Subcutaneous abdominal adipose tissue (tissue), 5 donors: ENCODE data around the gene ABLIM1.

Experiments used
- H3K27ac ChIP-seq: one replicate; pipeline ENCODE4 v1.7.0; 2013; ENCODE audit warnings: low read depth, mild to moderate bottlenecking, inconsistent platforms, low read length, moderate library complexity
- H3K27me3 ChIP-seq, 5 donors: one replicate each; pipeline ENCODE4 v1.7.0; 2013; ENCODE audit warnings: low read length in 5 of 5, inconsistent platforms in 1 of 5; ENCODE audit not compliant: control insufficient read depth in 5 of 5, insufficient read depth in 4 of 5
- H3K36me3 ChIP-seq, 5 donors: one replicate each; pipeline ENCODE4 v1.7.0; 2013; ENCODE audit warnings: low read length in 5 of 5; ENCODE audit not compliant: control insufficient read depth in 5 of 5, insufficient read depth in 5 of 5
- H3K4me1 ChIP-seq, 5 donors: one replicate each; pipeline ENCODE4 v1.7.0; 2013; ENCODE audit warnings: low read length in 5 of 5, mild to moderate bottlenecking in 3 of 5, moderate library complexity in 1 of 5; ENCODE audit not compliant: control insufficient read depth in 5 of 5, insufficient read depth in 5 of 5
- H3K4me3 ChIP-seq, 5 donors: one replicate each; pipeline ENCODE4 v1.7.0; 2013; ENCODE audit warnings: low read length in 5 of 5, low read depth in 1 of 5
- H3K9ac ChIP-seq, 5 donors: one replicate each; pipeline ENCODE4 v1.7.0; 2013; ENCODE audit warnings: low read length in 5 of 5, mild to moderate bottlenecking in 4 of 5, moderate library complexity in 3 of 5
- H3K9me3 ChIP-seq, 5 donors: one replicate each; pipeline ENCODE4 v1.7.0; 2013; ENCODE audit warnings: low read length in 5 of 5; ENCODE audit not compliant: control insufficient read depth in 5 of 5
- donor health status: healthy.
- donor health status: healthy.
- donor health status: healthy.
- donor health status: healthy.
- donor health status: healthy.

ABLIM1 gene

DNA sequence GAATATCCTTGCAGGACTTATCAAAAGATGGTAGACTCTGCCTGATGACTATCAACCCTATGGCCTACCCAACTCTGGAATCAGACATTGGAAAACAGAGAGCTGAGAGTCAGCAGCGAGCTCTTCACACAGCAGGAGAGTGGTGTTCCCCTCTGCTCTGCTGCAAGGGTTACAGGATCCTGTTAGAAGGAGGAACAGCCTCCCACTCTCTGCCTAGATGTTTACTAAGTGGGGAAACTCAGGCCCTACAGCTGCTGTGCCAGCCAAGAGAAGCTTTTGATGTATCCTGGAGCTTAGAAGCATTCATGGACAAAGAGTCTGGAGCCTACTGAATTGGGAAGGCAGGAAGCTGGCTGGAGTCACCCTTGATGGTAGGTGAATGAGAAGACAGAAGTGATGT lies 104.6 kb downstream of the ABLIM1 start:
- Histone ChIP-seq H3K36me3 (peaks cover 0 to 2% (median 0%) of the 10 kb centered on the region in 5 donors), H3K9ac (no peak overlapping the region), H3K4me1 (peaks cover 7 to 24% (median 15%) of the 10 kb centered on the region in 5 donors), H3K9me3 (peaks cover 0 to 3% (median 0%) of the 10 kb centered on the region in 5 donors), H3K27me3 (no peaks in the 10 kb centered on the region), H3K27ac (no peak overlapping the region), H3K4me3 (no peak overlapping the region)

DNA sequence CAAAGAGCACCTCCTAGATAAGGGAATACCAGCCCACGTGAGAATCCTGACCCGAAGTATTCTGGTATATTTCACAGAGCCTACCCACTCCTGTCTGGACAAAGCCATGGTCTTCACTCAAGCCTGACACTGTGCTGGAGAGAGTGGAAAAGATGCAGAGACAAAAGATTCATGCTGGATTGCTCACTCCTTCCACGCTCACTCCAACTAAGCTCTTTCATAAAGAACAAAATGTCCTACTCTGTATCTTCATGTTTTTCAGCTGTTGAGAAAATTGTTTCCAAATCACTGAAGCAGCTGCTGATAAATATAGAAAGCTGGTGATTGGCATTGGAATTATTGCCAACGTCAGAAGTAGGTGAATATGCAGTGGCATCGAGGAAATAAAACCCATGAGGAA lies 106.0 kb downstream of the ABLIM1 start:
- H3K9me3 ChIP-seq: no peaks in the 10 kb centered on the region
- H3K27me3 ChIP-seq: no peaks in the 10 kb centered on the region
- peaks cover 0 to 5% (median 2%) of the 10 kb centered on the region in 5 donors for H3K36me3 ChIP-seq
- H3K4me1 ChIP-seq: peaks cover 7 to 34% (median 16%) of the 10 kb centered on the region in 5 donors
- H3K4me3 ChIP-seq: no peak overlapping the region
- peak overlapping the region; percentile 60 for H3K27ac ChIP-seq
- H3K9ac ChIP-seq: peak overlapping the region in 1 of 5 donors; percentile 12

GRCh38 chr10:114551636-114551972 lies 106.5 kb downstream of the ABLIM1 start:
- peaks cover 7 to 36% (median 16%) of the 10 kb centered on the region in 5 donors for H3K4me1 ChIP-seq
- peaks cover 1 to 7% (median 2%) of the 10 kb centered on the region in 5 donors for H3K36me3 ChIP-seq
- H3K4me3 ChIP-seq: no peak overlapping the region
- peak overlapping the region; percentile 60 for H3K27ac ChIP-seq
- H3K9me3 ChIP-seq: no peaks in the 10 kb centered on the region
- peak overlapping the region in 1 of 5 donors; percentile 12 for H3K9ac ChIP-seq
- no peaks in the 10 kb centered on the region for H3K27me3 ChIP-seq

DNA sequence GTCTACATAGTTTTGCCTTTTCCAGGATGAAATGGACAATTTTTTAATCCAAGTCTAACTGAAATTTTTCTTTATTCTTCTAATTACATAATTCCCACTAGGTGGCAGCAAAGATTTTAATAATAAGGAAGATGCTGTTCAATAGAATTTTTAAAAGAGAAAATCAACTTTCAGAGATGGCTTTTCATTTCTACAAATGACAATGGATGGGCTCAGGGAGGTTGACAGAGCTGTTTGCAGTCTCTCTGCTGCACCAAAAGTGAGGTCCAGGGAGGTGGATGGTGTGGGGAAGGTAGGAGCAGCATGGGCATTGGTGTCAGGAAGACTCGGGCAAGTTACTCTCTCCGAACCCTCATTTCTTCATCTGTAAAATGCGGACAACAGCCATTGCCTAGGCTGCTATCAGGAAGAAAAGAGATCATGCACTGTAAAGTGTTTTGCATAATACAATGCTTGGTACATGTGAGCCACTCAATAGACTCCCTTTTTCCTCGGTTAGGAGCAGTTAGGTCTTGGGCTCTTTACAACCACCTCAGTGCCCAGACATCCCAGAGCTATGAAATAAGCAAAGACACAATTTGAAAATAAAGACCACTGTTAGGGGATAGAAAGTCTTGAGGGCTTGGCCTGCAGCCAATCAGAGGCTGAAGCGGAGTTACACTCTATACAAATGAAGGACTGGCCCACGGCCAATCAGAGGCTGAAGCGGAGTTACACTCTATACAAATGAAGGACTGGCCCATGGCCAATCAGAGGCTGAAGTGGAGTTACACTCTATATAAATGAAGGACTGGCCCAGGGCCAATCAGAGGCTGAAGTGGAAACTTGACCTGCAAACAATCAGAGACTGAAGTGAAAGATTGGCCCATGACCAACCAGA lies 107.1 kb downstream of the ABLIM1 start:
- peak overlapping the region in 4 of 5 donors; percentile 19 to 49 (median 37) for H3K4me3 ChIP-seq
- H3K9me3 ChIP-seq: no peaks in the 10 kb centered on the region
- H3K27ac ChIP-seq: peak overlapping the region; percentile 60
- no peaks in the 10 kb centered on the region for H3K27me3 ChIP-seq
- no peak overlapping the region for H3K9ac ChIP-seq
- H3K4me1 ChIP-seq: peaks cover 7 to 36% (median 16%) of the 10 kb centered on the region in 5 donors
- H3K36me3 ChIP-seq: peaks cover 0 to 7% (median 3%) of the 10 kb centered on the region in 5 donors

DNA sequence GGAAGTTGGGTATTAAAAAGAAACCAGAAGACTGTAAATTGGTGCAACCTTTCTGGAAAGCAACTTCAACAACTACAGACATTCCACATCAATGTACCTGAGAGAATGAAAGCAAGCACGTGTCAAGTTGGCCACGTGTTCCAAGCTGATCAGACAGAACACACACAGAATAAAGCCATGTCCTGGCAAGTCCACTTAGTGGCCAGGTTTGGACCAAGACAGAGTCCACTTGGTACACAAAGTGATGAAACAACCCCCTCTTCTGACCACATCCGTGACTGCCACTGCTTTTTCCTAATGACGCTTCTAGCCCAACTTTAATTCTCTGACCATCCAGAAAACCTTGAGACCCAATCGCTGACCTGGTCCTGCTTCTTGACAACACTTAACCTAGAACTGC lies 109.4 kb downstream of the ABLIM1 start:
- Histone ChIP-seq H3K27ac (no peak overlapping the region), H3K36me3 (peaks cover 3 to 22% (median 12%) of the 10 kb centered on the region in 5 donors), H3K27me3 (no peaks in the 10 kb centered on the region), H3K4me1 (peaks cover 7 to 39% (median 16%) of the 10 kb centered on the region in 5 donors), H3K9me3 (no peaks in the 10 kb centered on the region), H3K4me3 (no peak overlapping the region), H3K9ac (no peak overlapping the region)

- Histone ChIP-seq H3K9me3 (no peaks in the 10 kb centered on the region), H3K9ac (no peak overlapping the region), H3K4me3 (no peak overlapping the region), H3K4me1 (peaks cover 7 to 43% (median 16%) of the 10 kb centered on the region in 5 donors), H3K36me3 (peaks cover 3 to 24% (median 15%) of the 10 kb centered on the region in 5 donors), H3K27ac (no peak overlapping the region), H3K27me3 (no peaks in the 10 kb centered on the region)
Observed at GRCh38 chr10:114547514-114547913, 110.6 kb downstream of the ABLIM1 start.

DNA sequence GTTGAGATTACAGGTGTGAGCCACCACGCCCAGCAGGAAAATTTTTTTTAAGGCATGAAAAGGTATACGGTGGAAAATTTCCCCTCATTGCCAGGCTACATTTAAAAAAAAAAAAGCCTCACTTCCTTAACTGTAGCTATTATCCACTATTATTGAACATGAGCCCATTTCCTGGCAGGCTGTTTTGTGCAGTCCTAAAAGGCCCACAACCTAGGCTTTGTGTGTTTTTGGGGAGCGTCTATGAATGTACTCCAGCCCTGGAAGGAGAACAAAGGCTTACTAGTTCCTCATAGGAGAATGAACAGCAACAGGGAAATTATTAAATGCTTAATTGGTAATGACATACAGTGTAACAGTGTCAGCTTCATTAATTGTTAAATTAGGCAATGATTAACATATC lies 111.0 kb downstream of the ABLIM1 start:
- no peaks in the 10 kb centered on the region for H3K27me3 ChIP-seq
- H3K4me3 ChIP-seq: no peak overlapping the region
- H3K9ac ChIP-seq: no peak overlapping the region
- H3K9me3 ChIP-seq: no peaks in the 10 kb centered on the region
- peaks cover 7 to 40% (median 14%) of the 10 kb centered on the region in 5 donors for H3K4me1 ChIP-seq
- no peak overlapping the region for H3K27ac ChIP-seq
- peaks cover 3 to 24% (median 15%) of the 10 kb centered on the region in 5 donors for H3K36me3 ChIP-seq

- Histone ChIP-seq H3K9ac (no peak overlapping the region), H3K9me3 (no peaks in the 10 kb centered on the region), H3K36me3 (peaks cover 3 to 30% (median 22%) of the 10 kb centered on the region in 5 donors), H3K4me1 (peaks cover 0 to 32% (median 2%) of the 10 kb centered on the region in 5 donors), H3K4me3 (no peak overlapping the region), H3K27me3 (no peaks in the 10 kb centered on the region), H3K27ac (no peak overlapping the region)
Observed at GRCh38 chr10:114545819-114546218, 112.3 kb downstream of the ABLIM1 start.

DNA sequence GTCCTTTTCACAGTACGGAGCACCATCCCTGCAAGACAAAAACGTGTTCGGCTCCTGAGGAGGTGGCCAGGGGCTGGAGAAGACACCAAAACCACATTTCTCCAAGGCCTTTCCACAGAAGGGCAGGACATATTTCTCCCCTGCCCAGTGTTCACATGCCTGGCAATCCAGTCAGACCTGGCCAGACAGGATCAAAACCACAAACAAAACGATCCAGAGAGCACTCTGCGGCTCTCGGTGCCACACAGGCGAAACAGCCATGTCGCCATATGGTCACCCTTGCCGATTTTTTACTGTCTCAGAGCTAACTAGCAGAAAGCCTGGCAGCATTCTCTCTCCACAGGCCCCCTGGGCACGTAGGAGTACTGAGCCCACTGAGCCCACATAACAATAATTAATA lies 113.0 kb downstream of the ABLIM1 start:
- peaks cover 0 to 31% (median 0%) of the 10 kb centered on the region in 5 donors for H3K4me1 ChIP-seq
- no peak overlapping the region for H3K27ac ChIP-seq
- H3K36me3 ChIP-seq: peaks cover 3 to 33% (median 24%) of the 10 kb centered on the region in 5 donors
- H3K27me3 ChIP-seq: no peaks in the 10 kb centered on the region
- no peak overlapping the region for H3K4me3 ChIP-seq
- no peaks in the 10 kb centered on the region for H3K9me3 ChIP-seq
- H3K9ac ChIP-seq: no peak overlapping the region

DNA sequence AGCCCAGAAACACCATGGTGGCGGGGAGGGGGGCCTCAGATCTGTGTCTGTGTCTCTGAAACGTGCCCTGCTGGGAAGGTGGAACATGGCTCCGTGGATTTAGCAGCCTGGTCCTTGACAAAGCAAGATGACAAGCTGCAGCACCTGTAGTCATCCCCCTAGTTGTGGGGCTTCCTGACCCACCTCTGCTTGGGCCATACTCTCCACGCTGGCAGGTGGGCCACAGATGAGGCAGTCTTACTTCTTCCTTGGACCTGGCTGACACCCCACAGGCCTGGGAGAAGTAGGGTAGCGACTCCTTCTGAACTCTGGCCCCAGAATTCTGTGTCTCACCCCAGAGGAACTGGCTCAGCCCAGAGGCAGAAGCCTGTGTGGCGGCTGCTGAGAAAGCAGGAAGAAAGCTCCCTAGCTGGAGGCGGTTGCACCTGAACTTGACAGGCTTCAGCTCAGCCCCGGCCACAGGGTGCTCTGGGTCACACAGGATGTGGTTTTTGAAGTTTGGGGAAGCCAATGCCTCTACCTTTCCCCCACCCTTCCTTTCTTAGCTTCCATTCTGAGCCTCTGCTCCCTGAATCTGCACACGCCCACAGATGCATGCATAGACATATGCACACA lies 113.9 kb downstream of the ABLIM1 start:
- H3K9me3 ChIP-seq: no peaks in the 10 kb centered on the region

More for the DNA sequence above, 113.9 kb downstream of the ABLIM1 start:
- Histone ChIP-seq H3K36me3 (peaks cover 3 to 33% (median 24%) of the 10 kb centered on the region in 5 donors), H3K27ac (no peak overlapping the region), H3K4me1 (peaks cover 0 to 31% (median 0%) of the 10 kb centered on the region in 5 donors), H3K27me3 (no peaks in the 10 kb centered on the region), H3K4me3 (no peak overlapping the region), H3K9ac (no peak overlapping the region)
